H9 (cell line): Measurements from ENCODE around the gene SPRYD7. TPM values are rescaled to one million over a fixed set of nuclear protein-coding genes. Genes with fewer than 3 reads are reported as not detected.

Experiments
- DNase-seq: peaks from one replicate; pipeline ENCODE4 v3.0.0-alpha.2; 2017
- H2AFZ ChIP-seq: one replicate; pipeline ENCODE4 v1.6.1; 2013; ENCODE audit warnings: mild to moderate bottlenecking, low read length, control low read depth, moderate library complexity
- H2AK5ac ChIP-seq: 2 replicates; pipeline ENCODE4 v1.6.1; 2013; ENCODE audit warnings: low read length, control low read depth, mixed read lengths; ENCODE audit not compliant: insufficient read length
- H2BK120ac ChIP-seq: one replicate; pipeline ENCODE4 v1.6.1; 2013; ENCODE audit warnings: low read depth, mild to moderate bottlenecking, low read length, control low read depth, inconsistent platforms; ENCODE audit not compliant: poor library complexity, severe bottlenecking
- H2BK12ac ChIP-seq: 2 replicates; pipeline ENCODE4 v1.6.1; 2013; ENCODE audit warnings: low read length, control low read depth, mixed read lengths, low read depth; ENCODE audit not compliant: insufficient read length
- H2BK15ac ChIP-seq: 2 replicates; pipeline ENCODE4 v1.6.1; 2013; ENCODE audit warnings: low read depth, low read length, control low read depth
- H2BK20ac ChIP-seq: one replicate; pipeline ENCODE4 v1.6.1; 2013; ENCODE audit warnings: low read depth, mild to moderate bottlenecking, low read length, control low read depth, inconsistent platforms; ENCODE audit not compliant: poor library complexity, severe bottlenecking
- H2BK5ac ChIP-seq: 2 replicates; pipeline ENCODE4 v1.6.1; 2013; ENCODE audit warnings: low read length, control low read depth, mixed read lengths; ENCODE audit not compliant: insufficient read length
- H3K14ac ChIP-seq: 2 replicates; pipeline ENCODE4 v1.6.1; 2013; ENCODE audit warnings: low read length, control low read depth; ENCODE audit not compliant: insufficient read depth
- H3K18ac ChIP-seq: 2 replicates; pipeline ENCODE4 v1.6.1; 2013; ENCODE audit warnings: low read depth, mild to moderate bottlenecking, mixed read lengths, low read length, control low read depth; ENCODE audit not compliant: insufficient read length
- H3K23ac ChIP-seq: 2 replicates; pipeline ENCODE4 v1.6.1; 2013; ENCODE audit warnings: low read length, control low read depth, mixed read lengths, low read depth; ENCODE audit not compliant: insufficient read length
- H3K23me2 ChIP-seq: 2 replicates; pipeline ENCODE4 v1.6.1; 2013; ENCODE audit warnings: low read depth, mild to moderate bottlenecking, mixed read lengths, low read length, control low read depth; ENCODE audit not compliant: insufficient read length, poor library complexity, severe bottlenecking
- H3K27ac ChIP-seq: 2 replicates; pipeline ENCODE4 v1.5.1; 2013; ENCODE audit warnings: low read length, control low read depth, mixed read lengths, low read depth; ENCODE audit not compliant: insufficient read length
- H3K27me3 ChIP-seq: 2 replicates; pipeline ENCODE4 v1.6.1; 2013; ENCODE audit warnings: low read length, control low read depth, inconsistent platforms; ENCODE audit not compliant: insufficient read depth
- H3K4ac ChIP-seq: 2 replicates; pipeline ENCODE4 v1.6.1; 2013; ENCODE audit warnings: low read depth, mild to moderate bottlenecking, control low read depth, inconsistent platforms, low read length, moderate library complexity
- H3K4me1 ChIP-seq: 2 replicates; pipeline ENCODE4 v1.6.1; 2013; ENCODE audit warnings: low read length, control low read depth, inconsistent platforms; ENCODE audit not compliant: insufficient read depth
- H3K4me2 ChIP-seq: 2 replicates; pipeline ENCODE4 v1.6.1; 2013; ENCODE audit warnings: low read length, control low read depth, mixed read lengths; ENCODE audit not compliant: insufficient read length, insufficient read depth
- H3K56ac ChIP-seq: 2 replicates; pipeline ENCODE4 v1.6.1; 2013; ENCODE audit warnings: low read depth, mild to moderate bottlenecking, mixed read lengths, low read length, control low read depth; ENCODE audit not compliant: insufficient read length
- H3K79me1 ChIP-seq: 2 replicates; pipeline ENCODE4 v1.6.1; 2013; ENCODE audit warnings: low read depth, mild to moderate bottlenecking, moderate library complexity, low read length, control low read depth, inconsistent platforms; ENCODE audit not compliant: insufficient read depth, poor library complexity, severe bottlenecking
- H3K79me2 ChIP-seq: 2 replicates; pipeline ENCODE4 v1.6.1; 2013; ENCODE audit warnings: low read length, control low read depth, inconsistent platforms; ENCODE audit not compliant: insufficient read depth
- H3K9ac ChIP-seq: 2 replicates; pipeline ENCODE4 v1.6.1; 2013; ENCODE audit warnings: low read length, control low read depth, mixed read lengths; ENCODE audit not compliant: insufficient read length; ENCODE audit errors: extremely low read depth
- H3K9me3 ChIP-seq: one replicate; pipeline ENCODE4 v1.6.1; 2013; ENCODE audit warnings: low read depth, low read length, inconsistent platforms; ENCODE audit not compliant: control insufficient read depth
- H3T11ph ChIP-seq: one replicate; pipeline ENCODE4 v1.6.1; 2013; ENCODE audit warnings: mild to moderate bottlenecking, low read length, control low read depth, inconsistent platforms
- H4K20me1 ChIP-seq: one replicate; pipeline ENCODE4 v1.6.1; 2013; ENCODE audit not compliant: control insufficient read depth, insufficient read length, insufficient read depth
- H4K5ac ChIP-seq: 2 replicates; pipeline ENCODE4 v1.6.1; 2013; ENCODE audit warnings: low read depth, mild to moderate bottlenecking, mixed read lengths, low read length, control low read depth; ENCODE audit not compliant: insufficient read length
- H4K8ac ChIP-seq: replicated peaks from 2 replicates; pipeline ENCODE4 v1.6.1; 2013; ENCODE audit warnings: low read length, control low read depth, mixed read lengths, low read depth; ENCODE audit not compliant: insufficient read length
- H4K91ac ChIP-seq: 2 replicates; pipeline ENCODE4 v1.6.1; 2013; ENCODE audit warnings: low read depth, mild to moderate bottlenecking, moderate library complexity, mixed read lengths, low read length, control low read depth; ENCODE audit not compliant: insufficient read length
- H3K27ac Mint-ChIP-seq, 3 experiments: 2 replicates in 2 of 3; 3 replicates in 1 of 3; pipeline ENCODE4 v1.8.0; 2020 to 2021; ENCODE audit warnings: mixed read lengths in 3 of 3, mild to moderate bottlenecking in 1 of 3, moderate library complexity in 1 of 3
- H3K27me3 Mint-ChIP-seq: 2 replicates; pipeline ENCODE4 v1.8.0; 2021; ENCODE audit warnings: low read depth, mild to moderate bottlenecking, moderate library complexity, mixed read lengths
- H3K36me3 Mint-ChIP-seq, 3 experiments: 2 replicates in 2 of 3; 3 replicates in 1 of 3; pipeline ENCODE4 v1.8.0; 2020 to 2021; ENCODE audit warnings: low read depth in 3 of 3, mixed read lengths in 3 of 3; ENCODE audit not compliant: insufficient read depth in 1 of 3
- H3K4me1 Mint-ChIP-seq, 2 experiments: 2 replicates each; pipeline ENCODE4 v1.8.0; 2020; ENCODE audit warnings: mixed read lengths in 2 of 2
- H3K4me3 Mint-ChIP-seq, 2 experiments: 2 replicates in 1 of 2; 3 replicates in 1 of 2; pipeline ENCODE4 v1.8.0; 2020 to 2021; ENCODE audit warnings: mild to moderate bottlenecking in 2 of 2, mixed read lengths in 2 of 2, moderate library complexity in 1 of 2
- H3K9me3 Mint-ChIP-seq, 2 experiments: 2 replicates in 1 of 2; 3 replicates in 1 of 2; pipeline ENCODE4 v1.8.0; 2020; ENCODE audit warnings: mild to moderate bottlenecking in 2 of 2, mixed read lengths in 2 of 2, moderate library complexity in 1 of 2
- WGBS: extraction: QIAGEN DNeasy Blood & Tissue Kit; methylation state at CpG from one replicate; pipeline ENCODE4 v1.1.7; 2013; ENCODE audit warnings: missing lambda C conversion rate, low lambda C conversion rate, mixed read lengths; ENCODE audit not compliant: insufficient read length; ENCODE audit errors: extremely low coverage; 5-methylcytosine and 5-hydroxymethylcytosine counted together
- total RNA-seq: library from RNA; stranded (reverse); gene quantifications from 2 replicates; pipeline ENCODE4 v1.2.1, GENCODE V29; 2021
- TF ChIP-seq, protein P1 (sequence below): fragments of 200-600 bp; sonication (generic); conservative IDR thresholded peaks from 3 replicates; pipeline ENCODE4 v1.8.0; 2021; ENCODE audit warnings: antibody characterized with exemption, mild to moderate bottlenecking

Gene SPRYD7
- total RNA-seq, 1 experiment from 2014 or later = 1.8 TPM

DNA sequence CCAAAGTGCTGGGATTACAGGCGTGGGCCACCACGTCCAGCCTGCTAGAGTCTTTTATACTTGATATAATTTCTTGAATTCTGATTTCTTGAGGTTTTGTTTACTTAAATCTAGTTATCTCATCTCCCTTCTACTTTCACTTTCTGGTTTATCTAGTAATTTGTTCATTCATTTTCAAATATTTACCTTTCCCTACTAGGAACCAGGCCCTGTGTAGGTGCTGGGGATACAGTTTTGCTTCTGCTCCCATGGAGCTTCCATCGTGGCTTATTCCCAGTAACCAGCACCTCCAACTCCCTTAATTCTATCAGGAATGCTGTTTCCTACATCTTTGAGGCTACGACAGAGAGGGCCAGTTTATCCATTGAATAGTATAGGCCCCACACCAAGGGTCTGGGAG, 36.6 kb upstream of the SPRYD7 start:
- no peak overlapping the region for H2AK5ac ChIP-seq
- no peak overlapping the region for H3K23ac ChIP-seq
- no peak overlapping the region for H3K4me2 ChIP-seq
- no peak overlapping the region for H3K56ac ChIP-seq
- no peak overlapping the region for H4K8ac ChIP-seq
- Mint-ChIP-seq H3K9me3 (no peaks in the 10 kb centered on the region), H3K36me3 (no peaks in the 10 kb centered on the region), H3K4me3 (no peak overlapping the region), H3K4me1 (no peaks in the 10 kb centered on the region), H3K27me3 (no peaks in the 10 kb centered on the region; the same call in 1 of the 2 replicates), H3K27ac (0 out of 7 replicates have a peak overlapping the region, but pooled peaks of 1 of the 3 experiments have one; percentile 81)
- TF ChIP-seq, protein P1, sequence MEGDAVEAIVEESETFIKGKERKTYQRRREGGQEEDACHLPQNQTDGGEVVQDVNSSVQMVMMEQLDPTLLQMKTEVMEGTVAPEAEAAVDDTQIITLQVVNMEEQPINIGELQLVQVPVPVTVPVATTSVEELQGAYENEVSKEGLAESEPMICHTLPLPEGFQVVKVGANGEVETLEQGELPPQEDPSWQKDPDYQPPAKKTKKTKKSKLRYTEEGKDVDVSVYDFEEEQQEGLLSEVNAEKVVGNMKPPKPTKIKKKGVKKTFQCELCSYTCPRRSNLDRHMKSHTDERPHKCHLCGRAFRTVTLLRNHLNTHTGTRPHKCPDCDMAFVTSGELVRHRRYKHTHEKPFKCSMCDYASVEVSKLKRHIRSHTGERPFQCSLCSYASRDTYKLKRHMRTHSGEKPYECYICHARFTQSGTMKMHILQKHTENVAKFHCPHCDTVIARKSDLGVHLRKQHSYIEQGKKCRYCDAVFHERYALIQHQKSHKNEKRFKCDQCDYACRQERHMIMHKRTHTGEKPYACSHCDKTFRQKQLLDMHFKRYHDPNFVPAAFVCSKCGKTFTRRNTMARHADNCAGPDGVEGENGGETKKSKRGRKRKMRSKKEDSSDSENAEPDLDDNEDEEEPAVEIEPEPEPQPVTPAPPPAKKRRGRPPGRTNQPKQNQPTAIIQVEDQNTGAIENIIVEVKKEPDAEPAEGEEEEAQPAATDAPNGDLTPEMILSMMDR = no peak
- H2BK12ac ChIP-seq = no peak overlapping the region
- no peaks in the 10 kb centered on the region for H4K20me1 ChIP-seq
- no peak overlapping the region for H3K18ac ChIP-seq
- no peak overlapping the region for H2BK20ac ChIP-seq
- no peak overlapping the region for H3K27ac ChIP-seq
- no peaks in the 10 kb centered on the region for H3K9me3 ChIP-seq
- no peak overlapping the region for H4K91ac ChIP-seq
- H2BK15ac ChIP-seq = no peak overlapping the region
- H3K4me1 ChIP-seq = no peaks in the 10 kb centered on the region
- no peaks in the 10 kb centered on the region for H3K23me2 ChIP-seq
- no peak overlapping the region for H3K9ac ChIP-seq
- H3K79me2 ChIP-seq = no peaks in the 10 kb centered on the region
- H3K27me3 ChIP-seq = no peaks in the 10 kb centered on the region
- H3K4ac ChIP-seq = no peak overlapping the region
- H3T11ph ChIP-seq = no peak overlapping the region
- no peak overlapping the region for H2AFZ ChIP-seq
- no peak overlapping the region for H3K14ac ChIP-seq
- no peak overlapping the region for H4K5ac ChIP-seq
- DNase-seq = no peak
- H2BK5ac ChIP-seq = no peak overlapping the region
- no peak overlapping the region for H2BK120ac ChIP-seq
- no peaks in the 10 kb centered on the region for H3K79me1 ChIP-seq
- WGBS = no CpG with 5 or more reads among the region's 4 CpGs
